Stimulated activated CD4-positive, alpha-beta T cell treated with anti-CD3 and anti-CD28 coated beads, TNF-alpha, amount 100 ng/mL, for 1 hour (primary cell): ENCODE results near the gene UBXN4.
A peak's percentile ranks its signal among the peaks of the same experiment; 100 is the strongest.
"Not testable (repeated sequence)": the region's sequence is repeated elsewhere in the genome, so short reads cannot be mapped to it uniquely, and the experiment has no call there.

ENCODE experiments used
- DNase-seq, 3 donors: peaks; one replicate each; pipeline ENCODE4 v3.0.0-alpha.2; 2020; ENCODE audit warnings: low read depth in 3 of 3, low spot score in 1 of 3

The UBXN4 gene

GRCh38 chr2:135803278-135803677 is 61.6 kb downstream of the UBXN4 start:
- no peak for DNase-seq

- DNase-seq, result not testable (repeated sequence)
These were observed 66.2 kb downstream of the UBXN4 start for GRCh38 chr2:135807874-135808273.

- DNase-seq, result no peak
These were observed 71.4 kb downstream of the UBXN4 start for GRCh38 chr2:135812907-135813511.

- DNase-seq, result no peak
These were observed 73.6 kb downstream of the UBXN4 start for GRCh38 chr2:135815269-135815668.

GRCh38 chr2:135817466-135817865 is 75.8 kb downstream of the UBXN4 start:
- DNase-seq, result no peak

- DNase-seq, result no peak
These were observed 76.3 kb downstream of the UBXN4 start for GRCh38 chr2:135817951-135818350.

GRCh38 chr2:135818937-135819610 is 77.4 kb downstream of the UBXN4 start:
- DNase-seq, result no peak

GRCh38 chr2:135820003-135820618 is 78.5 kb downstream of the UBXN4 start:
- DNase-seq, result peak in 2 of 3 donors; percentile 23 to 54

GRCh38 chr2:135821190-135821589 is 79.5 kb downstream of the UBXN4 start:
- no peak for DNase-seq

GRCh38 chr2:135822855-135823254 is 81.2 kb downstream of the UBXN4 start:
- DNase-seq, result no peak

GRCh38 chr2:135825131-135825530 is 83.5 kb downstream of the UBXN4 start:
- no peak for DNase-seq

- DNase-seq, result no peak
These were observed 84.0 kb downstream of the UBXN4 start for GRCh38 chr2:135825550-135826176.

- no peak for DNase-seq
These were observed 84.9 kb downstream of the UBXN4 start for GRCh38 chr2:135826544-135826943.

- no peak for DNase-seq
These were observed 87.9 kb downstream of the UBXN4 start for GRCh38 chr2:135829378-135830135.

GRCh38 chr2:135831180-135831812 is 89.6 kb downstream of the UBXN4 start:
- no peak for DNase-seq

- DNase-seq, result no peak
These were observed 91.2 kb downstream of the UBXN4 start for GRCh38 chr2:135832891-135833290.
